Measurements from ENCODE around the gene SMARCA1.

DNA sequence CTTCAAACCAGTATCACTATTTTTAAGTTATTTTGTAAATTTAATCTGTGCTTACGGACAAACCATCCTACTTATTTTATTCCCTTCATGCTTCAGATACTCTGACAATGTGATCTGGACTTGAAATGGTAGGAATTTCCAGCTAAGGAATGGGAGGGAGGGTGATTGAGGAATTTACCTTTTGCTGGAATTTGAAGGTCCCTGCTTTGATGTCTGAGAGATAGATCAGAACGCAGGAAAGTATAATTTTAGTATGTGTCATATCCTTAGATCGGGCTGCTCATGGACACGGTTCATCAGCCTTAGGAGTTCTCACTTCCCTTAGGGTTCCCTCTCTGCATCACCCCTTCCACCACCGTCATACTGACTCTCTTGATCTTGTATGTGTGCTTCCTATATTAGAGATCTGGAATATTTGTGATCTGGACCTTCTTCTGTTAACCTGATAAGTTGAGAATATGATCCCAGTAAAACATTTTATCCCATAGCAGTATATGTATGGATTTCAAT is 33.6 kb upstream of the SMARCA1 start:
- TF ChIP-seq, protein P1, sequence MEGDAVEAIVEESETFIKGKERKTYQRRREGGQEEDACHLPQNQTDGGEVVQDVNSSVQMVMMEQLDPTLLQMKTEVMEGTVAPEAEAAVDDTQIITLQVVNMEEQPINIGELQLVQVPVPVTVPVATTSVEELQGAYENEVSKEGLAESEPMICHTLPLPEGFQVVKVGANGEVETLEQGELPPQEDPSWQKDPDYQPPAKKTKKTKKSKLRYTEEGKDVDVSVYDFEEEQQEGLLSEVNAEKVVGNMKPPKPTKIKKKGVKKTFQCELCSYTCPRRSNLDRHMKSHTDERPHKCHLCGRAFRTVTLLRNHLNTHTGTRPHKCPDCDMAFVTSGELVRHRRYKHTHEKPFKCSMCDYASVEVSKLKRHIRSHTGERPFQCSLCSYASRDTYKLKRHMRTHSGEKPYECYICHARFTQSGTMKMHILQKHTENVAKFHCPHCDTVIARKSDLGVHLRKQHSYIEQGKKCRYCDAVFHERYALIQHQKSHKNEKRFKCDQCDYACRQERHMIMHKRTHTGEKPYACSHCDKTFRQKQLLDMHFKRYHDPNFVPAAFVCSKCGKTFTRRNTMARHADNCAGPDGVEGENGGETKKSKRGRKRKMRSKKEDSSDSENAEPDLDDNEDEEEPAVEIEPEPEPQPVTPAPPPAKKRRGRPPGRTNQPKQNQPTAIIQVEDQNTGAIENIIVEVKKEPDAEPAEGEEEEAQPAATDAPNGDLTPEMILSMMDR (conservative IDR thresholded peaks at IDR 0.05; ENCODE audit: low read depth in 2 of 2): no peak
- no peak for TF ChIP-seq POLR2AphosphoS5 (IDR thresholded peaks at IDR 0.05; ENCODE audit: low read depth)
- TF ChIP-seq EZH2phosphoT487 (IDR thresholded peaks at IDR 0.05; ENCODE audit: unreplicated experiment): no peak
- TF ChIP-seq EZH2 (IDR thresholded peaks at IDR 0.05; ENCODE audit: low read depth, unreplicated experiment): no peak
- no peak for TF ChIP-seq CREB1 (CRISPR knock-in tag; IDR thresholded peaks at IDR 0.05; ENCODE audit: low read depth)
- TF ChIP-seq, protein P2, sequence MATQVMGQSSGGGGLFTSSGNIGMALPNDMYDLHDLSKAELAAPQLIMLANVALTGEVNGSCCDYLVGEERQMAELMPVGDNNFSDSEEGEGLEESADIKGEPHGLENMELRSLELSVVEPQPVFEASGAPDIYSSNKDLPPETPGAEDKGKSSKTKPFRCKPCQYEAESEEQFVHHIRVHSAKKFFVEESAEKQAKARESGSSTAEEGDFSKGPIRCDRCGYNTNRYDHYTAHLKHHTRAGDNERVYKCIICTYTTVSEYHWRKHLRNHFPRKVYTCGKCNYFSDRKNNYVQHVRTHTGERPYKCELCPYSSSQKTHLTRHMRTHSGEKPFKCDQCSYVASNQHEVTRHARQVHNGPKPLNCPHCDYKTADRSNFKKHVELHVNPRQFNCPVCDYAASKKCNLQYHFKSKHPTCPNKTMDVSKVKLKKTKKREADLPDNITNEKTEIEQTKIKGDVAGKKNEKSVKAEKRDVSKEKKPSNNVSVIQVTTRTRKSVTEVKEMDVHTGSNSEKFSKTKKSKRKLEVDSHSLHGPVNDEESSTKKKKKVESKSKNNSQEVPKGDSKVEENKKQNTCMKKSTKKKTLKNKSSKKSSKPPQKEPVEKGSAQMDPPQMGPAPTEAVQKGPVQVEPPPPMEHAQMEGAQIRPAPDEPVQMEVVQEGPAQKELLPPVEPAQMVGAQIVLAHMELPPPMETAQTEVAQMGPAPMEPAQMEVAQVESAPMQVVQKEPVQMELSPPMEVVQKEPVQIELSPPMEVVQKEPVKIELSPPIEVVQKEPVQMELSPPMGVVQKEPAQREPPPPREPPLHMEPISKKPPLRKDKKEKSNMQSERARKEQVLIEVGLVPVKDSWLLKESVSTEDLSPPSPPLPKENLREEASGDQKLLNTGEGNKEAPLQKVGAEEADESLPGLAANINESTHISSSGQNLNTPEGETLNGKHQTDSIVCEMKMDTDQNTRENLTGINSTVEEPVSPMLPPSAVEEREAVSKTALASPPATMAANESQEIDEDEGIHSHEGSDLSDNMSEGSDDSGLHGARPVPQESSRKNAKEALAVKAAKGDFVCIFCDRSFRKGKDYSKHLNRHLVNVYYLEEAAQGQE (IDR thresholded peaks at IDR 0.05; ENCODE audit: unreplicated experiment): no peak
- no peak for TF ChIP-seq ZNF114 (CRISPR knock-in tag; IDR thresholded peaks at IDR 0.05)
